ENCODE data around the gene ITGBL1.

ITGBL1 gene

GRCh38 chr13:101749584-101749983 is 297.1 kb downstream of the ITGBL1 start:
- peaks cover 6% of the 10 kb centered on the region for H3K4me1 ChIP-seq (ENCODE audit: insufficient read depth, poor library complexity, severe bottlenecking)
- no peaks in the 10 kb centered on the region for H3K36me3 ChIP-seq (ENCODE audit: low read depth)
- H3K27ac ChIP-seq (ENCODE audit: poor library complexity, severe bottlenecking), result no peak overlapping the region
- ATAC-seq (ENCODE audit: low read depth) (no peak), DNase-seq (ENCODE audit: low spot score) (no peak)
- no peak overlapping the region for H3K4me3 ChIP-seq (ENCODE audit: severe bottlenecking)
- no peak for TF ChIP-seq CTCF (IDR thresholded peaks at IDR 0.05; ENCODE audit: poor library complexity, severe bottlenecking)
- no peaks in the 10 kb centered on the region for H3K27me3 ChIP-seq (ENCODE audit: insufficient read depth, poor library complexity, severe bottlenecking)
- H3K9me3 ChIP-seq (ENCODE audit: severe bottlenecking), result no peaks in the 10 kb centered on the region

- H3K9me3 ChIP-seq (ENCODE audit: severe bottlenecking), result no peaks in the 10 kb centered on the region
- peak; percentile 89 for ATAC-seq (ENCODE audit: low read depth)
- no peak for DNase-seq (ENCODE audit: low spot score)
- H3K27ac ChIP-seq (ENCODE audit: poor library complexity, severe bottlenecking), result no peak overlapping the region
- no peaks in the 10 kb centered on the region for H3K27me3 ChIP-seq (ENCODE audit: insufficient read depth, poor library complexity, severe bottlenecking)
- H3K36me3 ChIP-seq (ENCODE audit: low read depth), result no peaks in the 10 kb centered on the region
- H3K4me3 ChIP-seq (ENCODE audit: severe bottlenecking), result no peak overlapping the region
- no peak for TF ChIP-seq CTCF (IDR thresholded peaks at IDR 0.05; ENCODE audit: poor library complexity, severe bottlenecking)
- H3K4me1 ChIP-seq (ENCODE audit: insufficient read depth, poor library complexity, severe bottlenecking), result peaks cover 6% of the 10 kb centered on the region
Observed at GRCh38 chr13:101751488-101751887, 299.0 kb downstream of the ITGBL1 start.

- no peak for TF ChIP-seq CTCF (IDR thresholded peaks at IDR 0.05; ENCODE audit: poor library complexity, severe bottlenecking)
- no peaks in the 10 kb centered on the region for H3K36me3 ChIP-seq (ENCODE audit: low read depth)
- H3K27me3 ChIP-seq (ENCODE audit: insufficient read depth, poor library complexity, severe bottlenecking), result no peaks in the 10 kb centered on the region
- DNase-seq (ENCODE audit: low spot score) (no peak), ATAC-seq (ENCODE audit: low read depth) (no peak)
- peaks cover 6% of the 10 kb centered on the region for H3K4me1 ChIP-seq (ENCODE audit: insufficient read depth, poor library complexity, severe bottlenecking)
- no peaks in the 10 kb centered on the region for H3K9me3 ChIP-seq (ENCODE audit: severe bottlenecking)
- H3K27ac ChIP-seq (ENCODE audit: poor library complexity, severe bottlenecking), result no peak overlapping the region
- no peak overlapping the region for H3K4me3 ChIP-seq (ENCODE audit: severe bottlenecking)
Observed at GRCh38 chr13:101752432-101752831, 300.0 kb downstream of the ITGBL1 start.

GRCh38 chr13:101755228-101755887 is 302.9 kb downstream of the ITGBL1 start:
- peaks cover 6% of the 10 kb centered on the region for H3K4me1 ChIP-seq (ENCODE audit: insufficient read depth, poor library complexity, severe bottlenecking)

More at GRCh38 chr13:101755228-101755887, 302.9 kb downstream of the ITGBL1 start:
- H3K36me3 ChIP-seq (ENCODE audit: low read depth), result no peaks in the 10 kb centered on the region
- no peak overlapping the region for H3K4me3 ChIP-seq (ENCODE audit: severe bottlenecking)
- TF ChIP-seq CTCF (IDR thresholded peaks at IDR 0.05; ENCODE audit: poor library complexity, severe bottlenecking), result no peak
- no peak for DNase-seq (ENCODE audit: low spot score)
- no peaks in the 10 kb centered on the region for H3K27me3 ChIP-seq (ENCODE audit: insufficient read depth, poor library complexity, severe bottlenecking)
- no peaks in the 10 kb centered on the region for H3K9me3 ChIP-seq (ENCODE audit: severe bottlenecking)
- H3K27ac ChIP-seq (ENCODE audit: poor library complexity, severe bottlenecking), result no peak overlapping the region
- ATAC-seq (ENCODE audit: low read depth), result no peak
